ENCODE data around the gene CPNE1.

CPNE1 gene

GRCh38 chr20:35600176-35600992 lies 64.3 kb downstream of the CPNE1 start:
- no peak for DNase-seq (ENCODE audit: low read depth)

GRCh38 chr20:35599776-35600120 lies 65.0 kb downstream of the CPNE1 start:
- DNase-seq (ENCODE audit: low read depth): no peak

- no peak for DNase-seq (ENCODE audit: low read depth)
Observed at GRCh38 chr20:35598899-35599775, 65.6 kb downstream of the CPNE1 start.

- DNase-seq (ENCODE audit: low read depth): no peak
Observed at GRCh38 chr20:35598476-35598875, 66.2 kb downstream of the CPNE1 start.

- DNase-seq (ENCODE audit: low read depth): no peak
Observed at GRCh38 chr20:35597186-35597585, 67.5 kb downstream of the CPNE1 start.

- no peak for DNase-seq (ENCODE audit: low read depth)
Observed at GRCh38 chr20:35595901-35596300, 68.8 kb downstream of the CPNE1 start.

GRCh38 chr20:35595456-35595855 lies 69.2 kb downstream of the CPNE1 start:
- DNase-seq (ENCODE audit: low read depth): no peak

- no peak for DNase-seq (ENCODE audit: low read depth)
Observed at GRCh38 chr20:35592339-35592974, 72.2 kb downstream of the CPNE1 start.

GRCh38 chr20:35588397-35588796 lies 76.3 kb downstream of the CPNE1 start:
- no peak for DNase-seq (ENCODE audit: low read depth)

- no peak for DNase-seq (ENCODE audit: low read depth)
Observed at GRCh38 chr20:35587436-35587835, 77.3 kb downstream of the CPNE1 start.

GRCh38 chr20:35586751-35587425 lies 77.8 kb downstream of the CPNE1 start:
- no peak for DNase-seq (ENCODE audit: low read depth)

GRCh38 chr20:35583636-35584560 lies 80.8 kb downstream of the CPNE1 start:
- no peak for DNase-seq (ENCODE audit: low read depth)

- DNase-seq (ENCODE audit: low read depth): no peak
Observed at GRCh38 chr20:35582741-35583404, 81.8 kb downstream of the CPNE1 start.

- DNase-seq (ENCODE audit: low read depth): no peak
Observed at GRCh38 chr20:35582131-35582530, 82.6 kb downstream of the CPNE1 start.

GRCh38 chr20:35579196-35579595 lies 85.5 kb downstream of the CPNE1 start:
- DNase-seq (ENCODE audit: low read depth): no peak

- no peak for DNase-seq (ENCODE audit: low read depth)
Observed at GRCh38 chr20:35578469-35578868, 86.2 kb downstream of the CPNE1 start.

GRCh38 chr20:35576816-35577215 lies 87.9 kb downstream of the CPNE1 start:
- DNase-seq (ENCODE audit: low read depth): no peak

Data from fibroblast of the conjunctiva (primary cell).